HG02623 (cell line): Measurements from ENCODE around the gene THADA.

Source experiments
- ATAC-seq: cut with Tn5 transposase; IDR thresholded peaks from one replicate; pipeline ENCODE4 v1.9.1; 2021; ENCODE audit warnings: moderate library complexity; ENCODE audit not compliant: unreplicated experiment

THADA gene

DNA sequence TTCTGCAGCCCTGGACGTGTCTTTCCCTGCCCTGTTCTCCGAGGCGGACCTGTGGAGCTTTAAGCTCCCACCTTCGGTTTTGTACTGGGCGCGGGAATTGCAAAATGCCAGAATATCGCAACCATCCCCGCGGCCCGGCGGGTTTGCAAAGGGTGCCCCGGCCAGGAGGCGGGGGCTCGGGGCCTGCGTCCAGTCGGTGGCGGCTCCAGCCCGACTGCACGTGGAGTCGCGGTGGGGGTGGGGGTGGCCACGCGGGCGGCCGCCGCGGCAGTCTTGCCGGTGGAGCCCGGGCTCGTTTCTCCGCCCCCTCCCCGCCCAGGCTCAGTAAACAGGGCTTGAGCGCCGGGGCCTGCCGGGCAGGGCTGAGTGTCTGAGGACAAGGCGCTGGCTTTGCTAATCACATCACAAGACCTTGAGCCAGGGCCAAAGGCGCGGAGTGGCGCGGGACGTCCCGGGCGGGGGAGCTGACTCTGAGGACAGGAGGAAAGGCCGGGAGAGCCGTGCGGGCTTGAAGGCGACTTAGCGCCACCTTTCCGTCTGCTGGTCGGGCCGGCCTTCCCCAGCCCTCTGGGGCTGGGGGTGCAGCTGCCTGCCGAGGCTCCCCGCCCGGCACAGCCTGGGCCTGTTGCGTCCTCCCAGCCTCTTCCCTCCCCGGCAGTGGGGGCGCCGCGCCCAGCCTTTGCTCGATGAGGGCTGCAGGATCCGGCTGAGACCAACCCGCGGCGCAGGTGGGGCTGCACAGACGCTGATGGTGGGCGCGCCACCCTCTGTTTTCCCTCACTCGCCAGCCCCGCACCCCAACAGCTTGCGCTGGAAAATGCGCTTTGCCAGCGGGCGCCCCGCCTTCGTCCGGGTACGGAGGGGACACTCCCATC, 368.6 kb downstream of the THADA start:
- ATAC-seq: peak; percentile 15

GRCh38 chr2:43226558-43226954, 369.3 kb downstream of the THADA start, which contains the start of gene ZFP36L2:
Gene ZFP36L2, minus strand, starts transcription at chr2:43226606. Its CDS starts 291 bp downstream, at chr2:43226315.
- peak; percentile 53 for ATAC-seq

DNA sequence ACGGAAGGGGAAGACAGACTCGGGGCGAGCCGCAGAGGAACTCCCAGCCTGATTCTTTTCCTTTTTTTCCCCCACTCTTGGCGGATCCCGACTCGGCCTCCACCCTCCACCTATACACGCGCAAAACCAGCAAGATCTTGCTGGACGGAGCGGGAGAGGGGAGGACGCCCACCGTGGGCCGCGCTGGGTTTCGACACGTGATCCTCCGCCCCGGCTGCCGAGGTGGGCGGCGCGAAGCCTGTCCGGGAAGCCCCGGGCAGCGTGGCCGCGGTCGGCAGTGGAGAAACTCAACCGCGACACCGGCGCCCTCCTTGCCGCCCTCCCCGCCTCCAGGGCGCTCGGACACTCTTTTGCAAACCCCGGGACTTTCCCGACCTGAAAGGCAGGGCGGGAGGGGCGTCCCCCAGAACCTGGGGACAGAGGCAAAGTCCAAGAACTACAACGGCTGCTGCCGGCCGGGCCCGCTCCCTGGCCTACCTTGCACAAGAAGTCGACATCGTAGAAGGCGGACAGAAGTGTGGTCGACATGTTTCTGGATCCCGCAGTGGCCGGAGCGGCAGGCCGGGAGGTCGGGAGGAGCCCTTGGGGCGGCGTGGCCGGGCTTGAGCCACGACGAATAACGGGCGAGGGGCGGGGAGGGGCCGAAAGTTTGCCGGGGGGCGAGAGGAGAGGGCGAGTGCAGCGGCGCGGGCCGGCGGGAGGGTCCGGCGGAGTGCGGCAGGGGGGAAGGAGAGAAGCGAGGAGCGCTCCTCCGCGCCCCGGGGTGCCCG, 369.9 kb downstream of the THADA start:
- ATAC-seq: peak; percentile 30

- ATAC-seq: no peak
These were observed 370.6 kb downstream of the THADA start for GRCh38 chr2:43225093-43225787.

DNA sequence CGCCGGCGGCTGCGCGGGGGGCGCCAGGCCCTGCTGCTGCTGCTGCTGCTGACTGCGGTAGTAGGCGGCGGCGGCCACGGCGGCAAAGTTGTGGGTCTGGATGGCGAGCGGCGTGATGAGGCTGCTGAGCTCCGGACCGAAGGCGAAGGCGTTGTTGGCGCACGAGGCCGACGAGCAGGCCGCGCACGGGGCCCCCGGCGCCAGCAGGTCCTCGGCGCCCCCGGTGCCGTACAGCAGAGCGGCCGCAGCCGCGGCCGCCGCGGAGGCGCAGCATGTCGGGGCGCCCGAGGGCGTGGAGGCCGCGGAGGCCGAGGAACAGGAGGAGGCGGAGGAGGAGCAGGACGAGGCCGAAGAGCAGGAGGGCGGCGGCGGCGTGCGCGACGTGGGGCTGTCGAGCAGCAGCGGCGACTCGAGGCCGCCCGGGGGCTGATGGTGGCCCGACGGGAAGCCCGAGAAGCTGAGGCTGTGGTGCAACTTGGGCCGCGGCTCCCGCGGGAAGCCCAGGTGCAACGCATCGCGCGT, 371.2 kb downstream of the THADA start:
- ATAC-seq: no peak

GRCh38 chr2:43224131-43224570, 371.7 kb downstream of the THADA start:
- ATAC-seq: no peak

- ATAC-seq: no peak
These were observed 372.3 kb downstream of the THADA start for GRCh38 chr2:43223521-43224001.

DNA sequence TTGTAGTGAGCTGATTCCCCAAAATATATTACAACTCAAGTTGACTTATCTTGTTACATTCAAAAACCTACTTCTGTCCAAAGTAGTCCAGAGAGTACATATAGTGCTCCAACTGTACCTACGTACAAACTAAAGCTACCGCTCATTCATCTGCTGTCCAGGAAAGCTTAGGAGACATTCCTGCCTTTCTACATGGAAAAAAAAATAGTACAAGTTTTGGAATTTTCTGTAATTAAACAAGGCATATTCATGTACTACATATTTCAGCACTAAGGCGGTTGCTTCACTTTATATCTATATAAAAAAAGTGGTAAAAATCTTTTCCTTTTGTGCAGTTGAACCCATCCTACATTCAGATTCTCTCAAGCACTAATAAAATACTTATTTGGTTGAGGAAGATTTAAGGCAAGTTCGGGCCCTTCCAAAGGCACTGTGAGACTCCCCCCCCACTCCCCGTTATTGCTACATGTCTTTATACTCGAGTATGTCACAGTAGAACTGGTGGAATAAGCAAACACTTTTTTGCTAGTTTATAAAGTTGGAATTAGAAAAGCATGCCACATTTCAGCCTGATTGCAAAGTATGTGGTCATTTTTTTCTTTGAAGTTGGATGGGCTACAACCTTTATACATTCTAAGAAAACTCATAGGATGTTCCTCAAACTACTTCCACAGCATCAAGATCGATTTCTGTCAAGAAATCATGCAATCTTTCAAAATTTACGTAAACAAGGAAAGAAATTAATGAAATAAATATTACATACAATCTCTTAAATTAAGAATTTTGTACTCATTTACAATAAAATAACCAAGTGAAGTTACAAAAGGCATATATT, 373.1 kb downstream of the THADA start:
- ATAC-seq: no peak

- ATAC-seq: no peak
These were observed 373.9 kb downstream of the THADA start for GRCh38 chr2:43221763-43222474.

GRCh38 chr2:43221124-43221762, 374.6 kb downstream of the THADA start:
- ATAC-seq: no peak

DNA sequence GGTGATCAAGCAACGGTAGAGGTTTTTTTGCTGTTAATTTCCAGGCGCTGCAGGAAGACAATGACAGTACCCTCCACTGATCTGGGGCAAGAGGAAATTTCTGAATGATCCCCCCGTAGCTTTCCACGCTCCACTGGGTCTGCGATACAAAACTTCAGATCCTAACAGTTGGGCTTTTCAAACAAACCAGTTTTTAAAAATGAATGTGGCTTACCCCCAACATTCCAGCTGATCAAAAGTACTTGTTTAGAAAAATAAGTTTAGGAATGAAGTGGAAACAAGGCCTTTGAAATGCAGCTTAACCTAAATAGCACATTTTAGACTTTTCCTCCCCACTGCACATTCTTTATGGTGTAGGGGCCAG, 375.1 kb downstream of the THADA start:
- ATAC-seq: no peak

- no peak for ATAC-seq
These were observed 375.5 kb downstream of the THADA start for GRCh38 chr2:43220229-43220751.

DNA sequence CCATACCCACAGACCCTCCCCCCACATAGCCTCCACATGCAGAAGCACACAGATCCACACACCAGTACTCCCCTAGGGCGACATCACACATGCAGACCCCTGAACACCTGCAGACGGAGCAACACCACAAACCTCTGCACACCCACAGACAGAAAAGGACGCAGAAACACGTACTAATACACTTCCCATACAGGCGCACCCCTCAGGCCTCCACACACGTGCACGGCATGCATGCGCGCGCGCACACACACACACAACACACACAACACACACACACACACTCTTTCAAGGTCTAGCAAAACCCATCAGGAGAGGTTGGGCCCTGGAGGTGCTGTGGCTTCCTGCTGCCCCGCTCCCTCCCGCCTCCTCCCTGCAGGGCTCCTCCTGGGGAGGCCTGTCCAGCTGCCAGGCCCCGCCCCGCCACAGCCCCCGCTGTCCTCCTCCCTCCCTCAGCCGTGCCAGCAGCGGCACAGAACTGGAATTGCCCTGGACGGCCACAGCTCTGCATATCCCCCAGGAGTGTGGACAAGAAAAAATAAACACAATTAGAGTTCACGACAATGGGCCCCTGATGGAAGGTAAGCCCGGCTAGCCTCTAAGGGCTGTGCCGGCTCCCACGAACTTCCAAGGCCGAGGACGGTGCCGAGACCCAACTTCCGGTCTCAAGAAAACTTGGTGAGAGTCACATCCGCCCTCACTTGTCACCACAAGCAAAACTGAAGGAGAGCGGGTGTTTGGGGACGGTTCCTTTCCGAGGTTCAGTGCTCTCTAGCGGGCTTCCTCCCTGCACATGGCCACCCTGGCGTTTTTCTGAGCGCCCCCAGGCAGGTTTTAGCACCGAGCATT, 376.2 kb downstream of the THADA start:
- ATAC-seq: peak; percentile 58

DNA sequence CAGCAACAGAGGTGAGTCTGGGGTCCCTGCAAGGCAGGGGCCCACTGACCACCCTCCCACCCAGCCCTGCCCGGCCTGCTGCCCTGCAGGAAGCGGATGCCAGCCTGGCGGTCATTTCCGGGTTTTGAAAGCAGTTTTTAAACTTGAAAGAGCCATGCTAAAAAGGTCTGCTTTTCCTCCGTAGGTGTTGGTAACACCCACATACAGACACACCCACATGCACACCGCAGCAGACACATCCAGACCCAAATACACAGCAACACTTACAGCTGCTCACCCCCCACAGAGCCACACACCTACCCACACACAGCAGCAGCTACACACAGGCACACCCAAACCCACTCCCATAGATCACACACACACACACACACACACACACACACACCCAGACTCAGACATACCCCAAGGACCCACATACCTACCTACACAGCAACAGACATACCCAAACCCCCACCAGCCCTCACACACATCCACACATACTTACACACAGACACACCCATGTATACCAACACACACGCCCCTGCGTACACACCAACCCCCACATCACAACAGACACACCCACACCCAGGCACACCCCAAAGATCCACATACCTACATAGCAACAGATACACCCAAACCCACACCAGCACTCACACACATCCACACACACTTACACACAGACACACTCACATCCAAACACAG, 377.0 kb downstream of the THADA start:
- ATAC-seq: no peak

GRCh38 chr2:43218155-43218701, 377.6 kb downstream of the THADA start:
- no peak for ATAC-seq

DNA sequence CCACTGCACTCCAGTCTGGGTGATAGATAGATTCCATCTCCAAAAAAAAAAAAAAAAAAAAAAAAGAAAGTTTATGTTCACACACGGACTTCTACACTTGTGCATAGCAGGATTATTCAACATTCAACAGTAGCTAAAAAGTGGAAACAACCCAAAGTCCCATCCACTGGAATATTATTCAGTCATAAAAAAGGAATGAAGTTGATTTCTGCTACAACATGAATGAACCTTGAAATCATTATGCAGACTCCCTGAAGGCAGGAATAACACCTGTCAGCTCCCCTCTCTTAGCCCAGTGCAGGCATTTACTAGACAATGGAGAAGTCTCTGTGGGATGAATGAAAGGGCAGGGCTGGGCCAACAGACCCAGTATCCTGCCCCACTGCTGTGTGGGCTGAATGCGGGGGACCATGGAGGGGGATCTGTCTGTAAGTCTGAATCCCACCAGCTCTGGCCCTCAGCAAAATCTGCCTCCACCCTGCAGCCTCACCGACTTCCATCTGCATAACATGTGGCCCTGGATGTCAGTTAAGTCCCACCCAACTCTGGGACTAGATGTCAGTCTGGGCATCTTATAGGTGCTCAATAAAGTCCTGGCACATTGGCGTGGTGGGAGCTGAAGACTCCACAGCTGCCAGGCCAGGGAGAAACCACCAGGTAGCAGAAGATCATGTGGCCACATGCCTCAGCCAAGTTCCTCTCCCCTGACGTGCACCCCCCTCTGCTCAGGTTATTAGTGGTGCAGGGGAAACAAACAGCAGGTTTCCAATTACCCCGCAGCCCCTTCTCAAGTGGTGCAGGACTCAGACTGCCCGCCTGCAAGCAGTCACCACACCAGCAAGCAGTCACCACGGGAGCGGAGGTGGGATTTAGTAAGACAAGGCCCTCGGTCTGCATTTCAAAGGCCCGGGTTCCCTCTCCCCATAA, 378.3 kb downstream of the THADA start:
- ATAC-seq: no peak
